Skeletal muscle tissue (tissue), 4 donors: ENCODE results near the gene MSX2. TPM values are rescaled to one million over a fixed set of nuclear protein-coding genes. Genes with fewer than 3 reads are reported as not detected.

Source experiments
- H3K27ac ChIP-seq: one replicate; pipeline ENCODE4 v1.7.0; 2013; ENCODE audit warnings: mild to moderate bottlenecking, low read depth, low read length, inconsistent platforms
- H3K27me3 ChIP-seq, 3 donors: one replicate each; pipeline ENCODE4 v1.7.0; 2013; ENCODE audit warnings: low read length in 3 of 3; ENCODE audit not compliant: control insufficient read depth in 3 of 3, insufficient read depth in 3 of 3
- H3K36me3 ChIP-seq, 3 donors: one replicate each; pipeline ENCODE4 v1.7.0; 2013; ENCODE audit warnings: low read length in 3 of 3; ENCODE audit not compliant: control insufficient read depth in 3 of 3, insufficient read depth in 3 of 3
- H3K4me1 ChIP-seq, 3 donors: one replicate each; pipeline ENCODE4 v1.7.0; 2013; ENCODE audit warnings: low read length in 3 of 3, mild to moderate bottlenecking in 3 of 3; ENCODE audit not compliant: control insufficient read depth in 3 of 3, insufficient read depth in 3 of 3
- H3K4me3 ChIP-seq, 3 donors: one replicate each; pipeline ENCODE4 v1.7.0; 2013; ENCODE audit warnings: low read length in 3 of 3
- H3K9ac ChIP-seq, 3 donors: one replicate each; pipeline ENCODE4 v1.7.0; 2013; ENCODE audit warnings: low read length in 3 of 3, mild to moderate bottlenecking in 3 of 3, moderate library complexity in 2 of 3, low read depth in 1 of 3
- H3K9me3 ChIP-seq, 3 donors: one replicate each; pipeline ENCODE4 v1.7.0; 2013; ENCODE audit warnings: low read length in 3 of 3; ENCODE audit not compliant: control insufficient read depth in 3 of 3
- total RNA-seq: library from RNA; depleted of rRNA; stranded (reverse); fragments of >200 nt; gene quantifications from one replicate; pipeline ENCODE4 v1.2.3, GENCODE V29; 2014
- donor health status: Osteomylitis.

MSX2 gene
- total RNA-seq, 1 donor from 2014 or later = not detected

GRCh38 chr5:174733091-174733690, 8.8 kb downstream of the MSX2 start:
- H3K27me3 ChIP-seq = peaks cover 55 to 69% (median 63%) of the 10 kb centered on the region in 3 donors
- H3K27ac ChIP-seq = no peak overlapping the region
- no peak overlapping the region for H3K9ac ChIP-seq
- peaks cover 0 to 7% (median 3%) of the 10 kb centered on the region in 3 donors for H3K4me1 ChIP-seq
- peaks cover 4 to 6% (median 6%) of the 10 kb centered on the region in 3 donors for H3K36me3 ChIP-seq
- H3K9me3 ChIP-seq = no peaks in the 10 kb centered on the region
- H3K4me3 ChIP-seq = no peak overlapping the region

- no peak overlapping the region for H3K9ac ChIP-seq
- H3K27me3 ChIP-seq = peaks cover 55 to 69% (median 65%) of the 10 kb centered on the region in 3 donors
- peaks cover 4 to 6% (median 6%) of the 10 kb centered on the region in 3 donors for H3K36me3 ChIP-seq
- no peak overlapping the region for H3K4me3 ChIP-seq
- peaks cover 0 to 7% (median 3%) of the 10 kb centered on the region in 3 donors for H3K4me1 ChIP-seq
- no peak overlapping the region for H3K27ac ChIP-seq
- no peaks in the 10 kb centered on the region for H3K9me3 ChIP-seq
Measured at GRCh38 chr5:174733836-174734235, 9.5 kb downstream of the MSX2 start.

- peaks cover 48 to 64% (median 58%) of the 10 kb centered on the region in 3 donors for H3K27me3 ChIP-seq
- H3K9ac ChIP-seq = no peak overlapping the region
- no peaks in the 10 kb centered on the region for H3K9me3 ChIP-seq
- no peak overlapping the region for H3K4me3 ChIP-seq
- no peak overlapping the region for H3K27ac ChIP-seq
- peaks cover 0 to 7% (median 3%) of the 10 kb centered on the region in 3 donors for H3K4me1 ChIP-seq
- no peaks in the 10 kb centered on the region for H3K36me3 ChIP-seq
Measured at GRCh38 chr5:174734571-174735497, 10.5 kb downstream of the MSX2 start.

- H3K27me3 ChIP-seq = peaks cover 48 to 62% (median 58%) of the 10 kb centered on the region in 3 donors
- no peaks in the 10 kb centered on the region for H3K9me3 ChIP-seq
- peak overlapping the region in 1 of 3 donors; percentile 16 for H3K9ac ChIP-seq
- H3K36me3 ChIP-seq = no peaks in the 10 kb centered on the region
- peaks cover 0 to 7% (median 3%) of the 10 kb centered on the region in 3 donors for H3K4me1 ChIP-seq
- H3K27ac ChIP-seq = no peak overlapping the region
- H3K4me3 ChIP-seq = peak overlapping the region in 2 of 3 donors; percentile 20 to 35
Measured at GRCh38 chr5:174735498-174736330, 11.3 kb downstream of the MSX2 start.

- Histone ChIP-seq H3K4me1 (peaks cover 0 to 7% (median 3%) of the 10 kb centered on the region in 3 donors), H3K27me3 (peaks cover 46 to 56% (median 55%) of the 10 kb centered on the region in 3 donors), H3K27ac (no peak overlapping the region), H3K4me3 (no peak overlapping the region), H3K36me3 (no peaks in the 10 kb centered on the region), H3K9me3 (no peaks in the 10 kb centered on the region), H3K9ac (no peak overlapping the region)
Measured at GRCh38 chr5:174736331-174736721, 11.9 kb downstream of the MSX2 start.

- H3K9ac ChIP-seq = no peak overlapping the region
- H3K27me3 ChIP-seq = peaks cover 42 to 52% (median 51%) of the 10 kb centered on the region in 3 donors
- H3K9me3 ChIP-seq = no peaks in the 10 kb centered on the region
- H3K4me1 ChIP-seq = peaks cover 0 to 7% (median 3%) of the 10 kb centered on the region in 3 donors
- H3K4me3 ChIP-seq = no peak overlapping the region
- no peaks in the 10 kb centered on the region for H3K36me3 ChIP-seq
- H3K27ac ChIP-seq = no peak overlapping the region
Measured at GRCh38 chr5:174736777-174737176, 12.4 kb downstream of the MSX2 start.

- Histone ChIP-seq H3K27me3 (peaks cover 40 to 46% (median 45%) of the 10 kb centered on the region in 3 donors), H3K9ac (no peak overlapping the region), H3K9me3 (no peaks in the 10 kb centered on the region)
Measured at GRCh38 chr5:174737330-174737729, 12.9 kb downstream of the MSX2 start.

GRCh38 chr5:174741352-174741751, 17.0 kb downstream of the MSX2 start:
- Histone ChIP-seq H3K27me3 (peaks cover 20 to 27% (median 24%) of the 10 kb centered on the region in 3 donors), H3K9me3 (no peaks in the 10 kb centered on the region), H3K4me1 (peaks cover 0 to 2% (median 0%) of the 10 kb centered on the region in 3 donors)

More at GRCh38 chr5:174737330-174737729, 12.9 kb downstream of the MSX2 start:
- Histone ChIP-seq H3K4me1 (peaks cover 0 to 7% (median 3%) of the 10 kb centered on the region in 3 donors), H3K4me3 (no peak overlapping the region), H3K27ac (no peak overlapping the region), H3K36me3 (no peaks in the 10 kb centered on the region)

GRCh38 chr5:174744896-174745295, 20.5 kb downstream of the MSX2 start:
- Histone ChIP-seq H3K36me3 (no peaks in the 10 kb centered on the region), H3K4me1 (peaks cover 0 to 2% (median 0%) of the 10 kb centered on the region in 3 donors), H3K9me3 (peaks cover 0 to 2% (median 0%) of the 10 kb centered on the region in 3 donors), H3K9ac (no peak overlapping the region), H3K27me3 (peaks cover 27 to 37% (median 35%) of the 10 kb centered on the region in 3 donors), H3K4me3 (no peak overlapping the region), H3K27ac (no peak overlapping the region)

More at GRCh38 chr5:174741352-174741751, 17.0 kb downstream of the MSX2 start:
- Histone ChIP-seq H3K27ac (no peak overlapping the region), H3K9ac (no peak overlapping the region), H3K36me3 (no peaks in the 10 kb centered on the region), H3K4me3 (no peak overlapping the region)
